K562 (cell line): ENCODE results near the gene LAMA5. TPM values are rescaled to one million over a fixed set of nuclear protein-coding genes. Genes with fewer than 3 reads are reported as not detected.

ENCODE experiments used
- ATAC-seq: fragments of 200-7000 bp; cut with Tn5 transposase; 3 replicates; pipeline ENCODE4 v1.9.1; 2020; ENCODE audit warnings: moderate library complexity
- BruUV-seq: library from RNA; stranded (reverse); fragments of 400-500 nt; replicated peaks from 2 replicates; lab custom pipeline; 2021; lab: Mats Ljungman, UMichigan
- CTCF ChIA-PET: fragments of 300-600 bp; formaldehyde crosslinking; extraction: SDS; loops from one replicate; lab custom pipeline; 2021; ENCODE audit warnings: low intra/inter-chr PET ratio; lab: Yijun Ruan, JAX
- POLR2A ChIA-PET: fragments of 300-600, 350-650 bp; sonication (Branson Sonifier 250); formaldehyde crosslinking; extraction: SDS; loops from one replicate; lab custom pipeline; 2021; ENCODE audit warnings: antibody characterized with exemption, inconsistent platforms; lab: Yijun Ruan, JAX
- DNase-seq, 4 experiments: peaks; one replicate each; pipeline versions ENCODE4 v3.0.0 to v3.0.0-alpha.2; 2011 to 2018; ENCODE audit warnings: low spot score in 3 of 4, mixed read lengths in 3 of 4; ENCODE audit errors: extremely low read depth in 1 of 4
- FAIRE-seq: peaks from 2 replicates; lab custom pipeline; 2011; peaks lifted over from hg19 to GRCh38; lab: Jason Lieb, UNC
- H2AFZ ChIP-seq: 2 replicates; pipeline ENCODE4 v1.6.0; 2011; ENCODE audit warnings: low read depth, low read length, control low read depth, inconsistent platforms
- H3K27ac ChIP-seq: fragments of 200-600 bp; 3 replicates; pipeline ENCODE4 v1.8.0; 2011; ENCODE audit warnings: low read depth, mild to moderate bottlenecking, control low read depth, inconsistent platforms, low read length, moderate library complexity, mixed read lengths; ENCODE audit errors: extremely low read depth
- H3K27me3 ChIP-seq, 2 experiments: fragments of 300-600 bp in 1 of 2; 2 replicates in 1 of 2; 3 replicates in 1 of 2; pipeline versions ENCODE4 v1.6.0 to v1.8.0; 2011; ENCODE audit warnings: inconsistent platforms in 2 of 2, low read length in 2 of 2, mild to moderate bottlenecking in 1 of 2, mixed read lengths in 1 of 2, moderate library complexity in 1 of 2; ENCODE audit not compliant: control insufficient read depth in 2 of 2, insufficient read depth in 2 of 2
- H3K36me3 ChIP-seq: fragments of 300-600 bp; 3 replicates; pipeline ENCODE4 v1.8.0; 2011; ENCODE audit warnings: mild to moderate bottlenecking, low read length, inconsistent platforms; ENCODE audit not compliant: control insufficient read depth, insufficient read depth
- H3K4me1 ChIP-seq, 2 experiments: fragments of 200-600 bp in 1 of 2; replicated peaks in 1 of 2; 2 replicates in 1 of 2; 3 replicates in 1 of 2; pipeline versions ENCODE4 v1.5.1 to v1.8.0; 2011; ENCODE audit warnings: inconsistent platforms in 2 of 2, low read length in 2 of 2, mild to moderate bottlenecking in 1 of 2, mixed read lengths in 1 of 2, moderate library complexity in 1 of 2; ENCODE audit not compliant: control insufficient read depth in 2 of 2, insufficient read depth in 2 of 2
- H3K4me2 ChIP-seq: 2 replicates; pipeline ENCODE4 v1.6.1; 2011; ENCODE audit warnings: low read length, control low read depth, inconsistent platforms, mixed read lengths; ENCODE audit not compliant: insufficient read depth
- H3K4me3 ChIP-seq: fragments of 200-600 bp; sonication (generic), shearing (Covaris generic); 2 replicates; pipeline ENCODE4 v1.5.1; 2016; ENCODE audit warnings: control low read depth, inconsistent platforms
- H3K79me2 ChIP-seq: fragments of 200-600 bp; 3 replicates; pipeline ENCODE4 v1.8.0; 2011; ENCODE audit warnings: low read length, inconsistent platforms; ENCODE audit not compliant: control insufficient read depth, insufficient read depth
- H3K9ac ChIP-seq, 2 experiments: 2 replicates each; pipeline versions ENCODE4 v1.6.0 to v1.6.1; 2011; ENCODE audit warnings: low read depth in 2 of 2, low read length in 2 of 2, control low read depth in 1 of 2, inconsistent platforms in 1 of 2, mild to moderate bottlenecking in 1 of 2, mixed read lengths in 1 of 2; ENCODE audit not compliant: insufficient read depth in 1 of 2
- H3K9me1 ChIP-seq: one replicate; pipeline ENCODE4 v1.6.0; 2011; ENCODE audit warnings: inconsistent platforms, mild to moderate bottlenecking, low read length, moderate library complexity; ENCODE audit not compliant: control insufficient read depth, insufficient read depth
- H3K9me3 ChIP-seq: replicated peaks from 2 replicates; pipeline ENCODE4 v1.5.1; 2011; ENCODE audit warnings: low read depth, low read length, inconsistent platforms; ENCODE audit not compliant: control insufficient read depth, insufficient read depth
- H4K20me1 ChIP-seq: replicated peaks from 2 replicates; pipeline ENCODE4 v1.6.1; 2011; ENCODE audit warnings: low read length, inconsistent platforms, mixed read lengths; ENCODE audit not compliant: control insufficient read depth, insufficient read depth
- GATAD2B ChIP-seq: fragments of 450-650 bp; IDR thresholded peaks from 2 replicates; pipeline ENCODE4 v1.6.1; 2017; ENCODE audit warnings: mild to moderate bottlenecking, borderline replicate concordance
- HDAC3 ChIP-seq: fragments of 450-650 bp; IDR thresholded peaks from 2 replicates; pipeline ENCODE4 v1.6.1; 2018; ENCODE audit warnings: borderline replicate concordance, mild to moderate bottlenecking, moderate library complexity; ENCODE audit not compliant: partially characterized antibody
- NR3C1 ChIP-seq: sonication (generic); formaldehyde crosslinking; IDR thresholded peaks from 2 replicates; pipeline ENCODE4 v1.8.1; 2022; ENCODE audit warnings: missing genetic modification reagents
- ZNF263 ChIP-seq: sonication (generic); formaldehyde crosslinking; IDR thresholded peaks from 2 replicates; pipeline ENCODE4 v1.8.0; 2022; ENCODE audit warnings: mild to moderate bottlenecking, missing genetic modification reagents, borderline replicate concordance
- WGBS: fragments of 100-300 bp; shearing (Covaris generic); methylation state at CpG from one replicate; pipeline ENCODE4 v1.1.6; 2016; ENCODE audit warnings: low coverage, mixed read lengths; ENCODE audit not compliant: insufficient coverage; ENCODE audit errors: missing lambda C conversion rate; 5-methylcytosine and 5-hydroxymethylcytosine counted together
- in situ Hi-C: fragments of 300-500 bp; cut with MboI; formaldehyde crosslinking; loops from 4 replicates; pipeline ENCODE4 v1.15.0; 2018; ENCODE audit warnings: inconsistent platforms, mixed read lengths
- intact Hi-C: fragments of 100-400 bp; cut with micrococcal nuclease; formaldehyde crosslinking; loops from 2 replicates; pipeline ENCODE4 v1.14.2; 2022
- polyA plus RNA-seq, 8 experiments: library from polyadenylated mRNA; depleted of rRNA in 4 of 8; stranded (reverse) in 5 of 8; unstranded in 3 of 8; fragments of >200 nt; fragmentation: Nextera tagmentation in 2 of 8; fragmentation: Illumina TruSeq in 1 of 8; extraction: Ambion mirVana in 2 of 8; extraction: Trizol in 1 of 8; gene quantifications; 2 replicates each; pipeline versions ENCODE4 v1.2.1 to v1.2.3, GENCODE V29; 2011 to 2014; ENCODE audit warnings: inconsistent platforms in 1 of 8, missing spikeins in 1 of 8
- total RNA-seq, 7 experiments: library from RNA; depleted of rRNA in 6 of 7; stranded (reverse); fragments of >200 nt in 6 of 7; fragmentation: Illumina TruSeq in 2 of 7; extraction: Trizol in 2 of 7; gene quantifications; 2 replicates each; pipeline versions ENCODE4 v1.2.1 to v1.2.3, GENCODE V29; 2011 to 2021; ENCODE audit warnings: low replicate concordance in 1 of 7
- TF ChIP-seq, protein P1 (sequence below): fragments of 200-800 bp; sonication (Bioruptor generic); IDR thresholded peaks from 2 replicates; pipeline ENCODE4 v1.6.1; 2017; ENCODE audit warnings: missing genetic modification characterization, missing compliant biosample characterization
- TF ChIP-seq, protein P2 (sequence below), 2 experiments: fragments of 200-800 bp in 1 of 2; sonication (Bioruptor generic) in 1 of 2; sonication (generic) in 1 of 2; formaldehyde crosslinking in 1 of 2; IDR thresholded peaks in 1 of 2; conservative IDR thresholded peaks in 1 of 2; 2 replicates each; pipeline versions ENCODE4 v1.5.0 to v1.6.1; 2016 to 2020; ENCODE audit warnings: missing compliant biosample characterization in 1 of 2, missing genetic modification characterization in 1 of 2, missing genetic modification reagents in 1 of 2
- TF ChIP-seq, protein P3 (sequence below): fragments of 250-450 bp; sonication (Bioruptor Pico); IDR thresholded peaks from 2 replicates; pipeline ENCODE4 v1.5.0; 2021; ENCODE audit warnings: mild to moderate bottlenecking, moderate library complexity
- TF ChIP-seq, protein P4 (sequence below): conservative IDR thresholded peaks from 2 replicates; pipeline ENCODE4 v1.6.1; 2011; ENCODE audit warnings: low read depth, mild to moderate bottlenecking, low read length; ENCODE audit not compliant: control insufficient read depth

Gene LAMA5
- total and polyA plus RNA-seq, 9 of the 15 experiments (the other 6 are each of a cell fraction or from before 2014, with no cell fraction given) = 0.31 to 101 (median 7.8) TPM

DNA sequence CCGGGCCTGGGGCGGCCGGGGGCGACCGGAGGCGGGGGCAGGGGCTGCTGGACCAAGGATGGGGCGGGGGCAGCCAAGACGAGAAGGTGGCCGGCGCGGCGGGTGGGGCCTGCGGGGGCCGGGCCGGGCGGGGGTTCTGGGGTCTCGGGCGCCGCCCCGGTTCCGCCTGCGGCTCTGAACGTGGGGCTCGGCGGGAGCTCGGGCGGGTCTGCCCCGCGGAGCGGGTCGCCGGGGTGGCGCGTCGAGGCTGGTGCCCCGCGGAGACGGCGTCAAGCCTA is 64.1 kb downstream of the LAMA5 start:
- FAIRE-seq (no peak), DNase-seq (no peak), ATAC-seq (no peak)
- Histone ChIP-seq H3K79me2 (peaks cover 37% of the 10 kb centered on the region), H3K9me1 (peaks cover 5% of the 10 kb centered on the region), H3K4me1 (peaks cover 14 to 66% of the 10 kb centered on the region in 2 experiments), H3K27ac (peak overlapping the region; percentile 93), H3K9me3 (no peaks in the 10 kb centered on the region), H3K36me3 (peaks cover 46% of the 10 kb centered on the region; the same call in 2 of the 3 replicates), H2AFZ (no peak overlapping the region), H3K9ac (peak overlapping the region; percentile 86 to 98; a peak in 3 of 4 replicates), H4K20me1 (peaks cover 20% of the 10 kb centered on the region), H3K4me3 (peak overlapping the region; percentile 71), H3K27me3 (no peaks in the 10 kb centered on the region), H3K4me2 (peak overlapping the region; percentile 89; the same call in 1 of the 2 replicates)
- POLR2A ChIA-PET = interaction anchor here (1.2 to 1.5 kb wide), 3 partner anchors 21 to 83 kb away, joined by 3 to 7 read pairs (median 6); partner anchors contain the start of gene RPS21
- CTCF ChIA-PET = interaction anchor here (0.6 to 2.3 kb wide), 4 partner anchors 65 to 504 kb away, joined by 3 to 14 read pairs (median 5); partner anchors contain the start of genes OSBPL2 and RPS21
- in situ Hi-C loops (loop anchor here (10.0 kb wide), 2 partner anchors 192 to 312 kb away; no protein-coding TSS in a partner anchor), intact Hi-C loops (loop anchor here (2.0 to 10.0 kb wide), 4 partner anchors 64 to 318 kb away; partner anchors contain the start of genes LAMA5 and OSBPL2)
- no peak for TF ChIP-seq ZNF263
- TF ChIP-seq, protein P1, sequence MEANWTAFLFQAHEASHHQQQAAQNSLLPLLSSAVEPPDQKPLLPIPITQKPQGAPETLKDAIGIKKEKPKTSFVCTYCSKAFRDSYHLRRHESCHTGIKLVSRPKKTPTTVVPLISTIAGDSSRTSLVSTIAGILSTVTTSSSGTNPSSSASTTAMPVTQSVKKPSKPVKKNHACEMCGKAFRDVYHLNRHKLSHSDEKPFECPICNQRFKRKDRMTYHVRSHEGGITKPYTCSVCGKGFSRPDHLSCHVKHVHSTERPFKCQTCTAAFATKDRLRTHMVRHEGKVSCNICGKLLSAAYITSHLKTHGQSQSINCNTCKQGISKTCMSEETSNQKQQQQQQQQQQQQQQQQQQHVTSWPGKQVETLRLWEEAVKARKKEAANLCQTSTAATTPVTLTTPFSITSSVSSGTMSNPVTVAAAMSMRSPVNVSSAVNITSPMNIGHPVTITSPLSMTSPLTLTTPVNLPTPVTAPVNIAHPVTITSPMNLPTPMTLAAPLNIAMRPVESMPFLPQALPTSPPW (CRISPR knock-in tag) = peak; percentile 16; the same call in 1 of the 2 replicates
- TF ChIP-seq, protein P2, sequence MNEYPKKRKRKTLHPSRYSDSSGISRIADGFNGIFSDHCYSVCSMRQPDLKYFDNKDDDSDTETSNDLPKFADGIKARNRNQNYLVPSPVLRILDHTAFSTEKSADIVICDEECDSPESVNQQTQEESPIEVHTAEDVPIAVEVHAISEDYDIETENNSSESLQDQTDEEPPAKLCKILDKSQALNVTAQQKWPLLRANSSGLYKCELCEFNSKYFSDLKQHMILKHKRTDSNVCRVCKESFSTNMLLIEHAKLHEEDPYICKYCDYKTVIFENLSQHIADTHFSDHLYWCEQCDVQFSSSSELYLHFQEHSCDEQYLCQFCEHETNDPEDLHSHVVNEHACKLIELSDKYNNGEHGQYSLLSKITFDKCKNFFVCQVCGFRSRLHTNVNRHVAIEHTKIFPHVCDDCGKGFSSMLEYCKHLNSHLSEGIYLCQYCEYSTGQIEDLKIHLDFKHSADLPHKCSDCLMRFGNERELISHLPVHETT (CRISPR knock-in tag; conservative IDR thresholded peaks at IDR 0.05 in 1 of 2, IDR thresholded peaks at IDR 0.05 in 1 of 2) = 0 out of 4 replicates have a peak, but pooled peaks of 1 of the 2 experiments have one; percentile 29
- 0 out of 2 replicates have a peak, but pooled peaks have one; percentile 27 for TF ChIP-seq GATAD2B
- TF ChIP-seq HDAC3 = no peak
- TF ChIP-seq, protein P3, sequence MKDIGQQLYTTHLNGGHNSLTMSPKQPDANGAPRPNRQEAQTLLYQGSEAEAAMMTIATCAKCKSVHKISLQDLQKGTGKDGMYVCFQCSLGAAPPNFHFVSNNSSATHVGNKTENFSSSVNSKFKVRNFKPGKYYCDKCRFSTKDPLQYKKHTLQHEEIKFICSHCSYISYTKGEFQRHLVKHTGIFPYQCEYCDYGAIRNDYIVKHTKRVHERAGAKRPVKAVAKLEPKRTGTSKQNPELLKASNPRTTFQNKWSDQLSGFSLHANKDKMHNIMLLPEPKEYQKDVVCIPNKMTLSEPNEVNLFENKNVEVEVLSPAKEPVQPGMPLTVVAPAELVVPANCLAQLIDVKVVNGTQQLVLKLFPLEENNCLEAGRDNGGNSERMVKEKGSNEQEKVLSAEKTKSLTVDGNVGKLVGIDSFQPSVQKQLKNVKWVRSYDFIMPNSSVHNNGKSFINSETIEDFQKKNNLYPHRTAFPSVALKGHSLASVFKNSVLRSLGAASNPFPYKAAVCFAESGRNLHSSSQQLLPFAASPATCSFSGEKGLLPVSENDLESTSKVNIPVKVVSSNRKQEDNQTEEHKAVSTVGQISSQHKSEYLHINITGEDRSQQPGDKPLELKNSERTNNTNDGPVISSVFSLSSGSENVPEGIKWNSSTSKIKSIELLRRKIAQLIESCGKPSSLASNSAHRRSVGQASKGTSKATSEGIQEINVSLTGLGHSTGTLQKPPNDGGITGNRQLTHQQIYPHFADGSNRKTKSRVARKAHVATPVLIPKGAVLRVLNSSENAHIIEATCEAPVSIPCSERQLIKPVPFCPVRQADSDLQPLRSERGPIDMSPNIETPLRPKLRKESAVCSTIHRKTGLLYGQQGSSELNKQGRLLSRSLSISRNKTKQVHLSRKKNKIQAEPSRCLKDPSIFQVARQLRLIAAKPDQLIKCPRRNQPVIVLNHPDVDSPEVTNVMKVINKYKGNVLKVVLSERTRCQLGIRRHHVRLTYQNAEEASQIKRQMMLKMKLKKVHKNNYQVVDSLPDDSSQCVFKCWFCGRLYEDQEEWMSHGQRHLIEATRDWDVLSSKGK (CRISPR knock-in tag) = no peak
- TF ChIP-seq, protein P4, sequence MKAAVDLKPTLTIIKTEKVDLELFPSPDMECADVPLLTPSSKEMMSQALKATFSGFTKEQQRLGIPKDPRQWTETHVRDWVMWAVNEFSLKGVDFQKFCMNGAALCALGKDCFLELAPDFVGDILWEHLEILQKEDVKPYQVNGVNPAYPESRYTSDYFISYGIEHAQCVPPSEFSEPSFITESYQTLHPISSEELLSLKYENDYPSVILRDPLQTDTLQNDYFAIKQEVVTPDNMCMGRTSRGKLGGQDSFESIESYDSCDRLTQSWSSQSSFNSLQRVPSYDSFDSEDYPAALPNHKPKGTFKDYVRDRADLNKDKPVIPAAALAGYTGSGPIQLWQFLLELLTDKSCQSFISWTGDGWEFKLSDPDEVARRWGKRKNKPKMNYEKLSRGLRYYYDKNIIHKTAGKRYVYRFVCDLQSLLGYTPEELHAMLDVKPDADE = peak; percentile 29; the same call in 1 of the 2 replicates
- 0 out of 2 replicates have a peak, but pooled peaks have one; percentile 45 for TF ChIP-seq NR3C1 (CRISPR knock-in tag)
- no CpG with 5 or more reads among the region's 39 CpGs for WGBS
- BruUV-seq = no TSS peak
